GM21360 (cell line): Measurements from ENCODE around the gene KRT1.

Experiments used
- ATAC-seq: cut with Tn5 transposase; IDR thresholded peaks from one replicate; pipeline ENCODE4 v1.9.1; 2021; ENCODE audit warnings: mild to moderate bottlenecking, moderate library complexity; ENCODE audit not compliant: unreplicated experiment

KRT1 gene

GRCh38 chr12:52662918-52663229, 17.3 kb downstream of the KRT1 start:
- ATAC-seq: no peak

GRCh38 chr12:52662093-52662917, 17.9 kb downstream of the KRT1 start:
- ATAC-seq: no peak

- no peak for ATAC-seq
Measured at GRCh38 chr12:52661668-52662067, 18.5 kb downstream of the KRT1 start.

GRCh38 chr12:52660934-52661499, 19.2 kb downstream of the KRT1 start:
- no peak for ATAC-seq

- ATAC-seq: no peak
Measured at GRCh38 chr12:52659951-52660350, 20.3 kb downstream of the KRT1 start.

GRCh38 chr12:52659395-52659794, 20.8 kb downstream of the KRT1 start:
- ATAC-seq: no peak

GRCh38 chr12:52658196-52658595, 22.0 kb downstream of the KRT1 start:
- ATAC-seq: no peak

- no peak for ATAC-seq
Measured at GRCh38 chr12:52657250-52657902, 22.8 kb downstream of the KRT1 start.

GRCh38 chr12:52656616-52657015, 23.6 kb downstream of the KRT1 start:
- ATAC-seq: no peak

- ATAC-seq: no peak
Measured at GRCh38 chr12:52655720-52656124, 24.5 kb downstream of the KRT1 start.

- ATAC-seq: no peak
Measured at GRCh38 chr12:52655251-52655650, 25.0 kb downstream of the KRT1 start.

- no peak for ATAC-seq
Measured at GRCh38 chr12:52651726-52652261, 28.4 kb downstream of the KRT1 start, which contains the start of gene KRT2. Gene KRT2, minus strand, starts transcription at chr12:52652211. Its CDS starts 69 bp downstream, at chr12:52652142.

GRCh38 chr12:52650520-52651081, 29.6 kb downstream of the KRT1 start:
- no peak for ATAC-seq

GRCh38 chr12:52649066-52649465, 31.1 kb downstream of the KRT1 start:
- no peak for ATAC-seq

- ATAC-seq: no peak
Measured at GRCh38 chr12:52648012-52648550, 32.1 kb downstream of the KRT1 start.

- no peak for ATAC-seq
Measured at GRCh38 chr12:52647601-52648000, 32.6 kb downstream of the KRT1 start.

- no peak for ATAC-seq
Measured at GRCh38 chr12:52646613-52647012, 33.6 kb downstream of the KRT1 start.

GRCh38 chr12:52645982-52646381, 34.2 kb downstream of the KRT1 start:
- ATAC-seq: no peak

GRCh38 chr12:52645120-52645761, 35.0 kb downstream of the KRT1 start:
- ATAC-seq: no peak

GRCh38 chr12:52644078-52644415, 36.2 kb downstream of the KRT1 start:
- ATAC-seq: no peak
